CD4-positive, alpha-beta T cell treated with Interleukin-17A for 1 hour (primary cell): Measurements from ENCODE around the gene CPA1.

Experiments used
- DNase-seq: peaks from one replicate; pipeline ENCODE4 v3.0.0-alpha.2; 2020

Gene CPA1

DNA sequence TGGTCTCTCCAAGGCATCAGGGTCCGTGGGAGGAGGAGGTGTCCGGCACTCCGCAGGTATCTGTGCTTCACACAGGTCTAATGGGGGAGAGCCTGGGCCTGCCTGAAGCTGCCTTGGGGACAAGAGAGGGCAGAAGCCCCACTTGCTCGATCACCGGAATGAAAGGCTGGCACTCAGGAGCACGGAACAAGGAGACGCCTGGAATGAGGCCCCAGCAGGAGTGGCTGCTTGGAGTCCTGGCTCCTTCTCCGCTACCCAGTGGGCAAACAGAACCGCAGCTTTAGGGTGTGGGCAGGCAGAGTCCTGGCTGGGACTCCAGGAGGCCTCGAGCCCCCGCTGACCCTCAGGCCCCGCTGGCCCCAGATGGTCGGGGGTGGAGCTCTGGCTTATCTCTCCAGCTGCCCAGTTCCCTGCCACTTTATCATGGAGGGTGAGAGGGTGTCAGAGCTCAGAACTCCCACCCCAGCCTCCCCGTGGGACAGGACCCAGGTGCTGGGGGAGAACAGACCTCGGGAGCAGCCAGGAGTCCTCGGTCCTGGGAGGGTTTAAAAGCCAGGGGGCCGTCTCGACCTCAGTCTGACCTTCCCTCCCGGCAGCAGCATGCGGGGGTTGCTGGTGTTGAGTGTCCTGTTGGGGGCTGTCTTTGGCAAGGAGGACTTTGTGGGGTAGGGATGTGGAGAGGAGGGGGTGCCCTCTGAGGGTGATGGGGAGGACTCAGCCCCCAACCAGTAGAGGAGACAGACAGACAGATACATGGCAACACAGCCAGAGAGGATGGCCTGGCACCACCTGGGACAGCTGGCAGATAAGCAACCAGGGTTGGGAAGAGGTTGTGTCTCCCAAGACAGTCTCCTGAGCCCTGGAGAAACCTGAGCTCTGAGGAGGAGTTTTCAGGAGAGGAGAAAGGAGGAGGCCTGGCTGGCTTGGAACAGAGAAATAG lies at the start of gene CPA1:
CPA1 (plus strand) TSS at position 574 of the 940 bp plus-strand sequence; CDS start at position 601, 27 bp downstream.
- no peak for DNase-seq

DNA sequence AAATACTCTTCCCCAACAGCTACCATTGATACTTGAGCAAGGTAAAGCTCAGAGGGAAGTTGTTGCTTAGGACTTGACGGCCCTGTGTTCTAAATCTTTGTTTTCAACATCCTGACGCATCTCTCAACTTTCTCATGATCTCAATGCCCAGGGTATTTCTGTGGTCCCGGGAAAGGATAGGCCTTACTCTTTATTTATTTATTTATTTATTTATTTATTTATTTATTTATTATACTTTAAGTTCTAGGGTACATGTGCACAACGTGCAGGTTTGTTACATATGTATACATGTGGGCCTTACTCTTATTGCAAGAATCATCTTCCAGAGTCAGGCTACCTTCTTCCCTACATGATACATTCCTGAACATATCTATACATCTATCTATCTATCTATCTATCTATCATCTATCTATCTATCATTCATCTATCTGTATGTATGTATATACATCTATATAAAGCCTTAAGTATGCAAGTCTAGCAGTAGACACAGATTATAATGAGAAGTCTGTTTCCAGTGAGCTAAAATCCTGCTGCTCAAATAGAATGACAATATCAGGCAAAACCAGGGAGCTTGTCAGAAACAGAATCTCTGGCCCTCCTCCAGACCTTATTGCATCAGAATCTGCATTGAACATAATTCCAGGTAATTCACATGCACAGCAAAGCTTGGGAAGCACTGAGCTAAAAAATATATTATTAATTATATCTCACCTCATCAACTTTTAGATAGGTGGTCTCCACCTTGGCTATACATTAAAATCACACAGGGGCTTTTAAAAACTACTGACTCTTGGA lies 47.8 kb upstream of the CPA1 start:
- no peak for DNase-seq

DNA sequence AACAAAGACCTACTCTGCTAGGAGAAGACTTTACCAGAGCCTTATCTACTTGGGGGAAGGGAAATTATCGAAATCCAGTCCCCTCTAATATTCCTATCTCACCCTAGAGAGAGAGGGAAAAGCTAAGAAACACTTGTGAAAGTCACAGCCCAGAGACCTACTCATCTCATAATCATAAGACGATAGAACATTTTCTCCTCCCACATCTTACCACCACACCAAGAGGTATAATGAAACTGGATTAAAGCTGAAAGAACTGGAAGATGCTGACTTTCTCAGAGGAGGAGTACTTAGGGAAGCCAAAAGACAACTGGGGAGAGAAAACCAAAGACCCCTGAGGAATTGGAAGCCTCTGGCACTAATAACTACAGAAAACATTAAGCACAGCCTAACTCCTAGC lies 46.5 kb upstream of the CPA1 start:
- no peak for DNase-seq

DNA sequence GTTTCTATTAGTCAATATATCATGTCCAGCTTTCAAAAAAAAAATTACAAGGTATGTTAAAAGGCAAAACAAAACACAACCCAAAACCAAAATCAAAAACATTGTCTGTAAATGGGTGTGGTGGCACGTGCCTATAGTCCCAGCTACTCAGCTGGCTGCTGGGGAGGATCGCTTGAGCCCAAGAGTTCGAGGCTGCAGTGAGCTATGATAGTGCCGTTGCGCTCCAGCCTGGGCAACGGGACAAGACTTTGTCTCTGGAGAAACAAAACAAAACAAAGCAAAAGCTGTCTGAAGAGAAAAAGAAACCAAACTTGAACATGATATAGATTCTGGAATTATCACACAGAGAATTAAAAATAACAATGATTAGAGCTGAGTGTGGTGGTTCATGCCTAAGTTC lies 46.0 kb upstream of the CPA1 start:
- DNase-seq: no peak

- DNase-seq: no peak
Observed at GRCh38 chr7:130337410-130337971, 42.8 kb upstream of the CPA1 start.

DNA sequence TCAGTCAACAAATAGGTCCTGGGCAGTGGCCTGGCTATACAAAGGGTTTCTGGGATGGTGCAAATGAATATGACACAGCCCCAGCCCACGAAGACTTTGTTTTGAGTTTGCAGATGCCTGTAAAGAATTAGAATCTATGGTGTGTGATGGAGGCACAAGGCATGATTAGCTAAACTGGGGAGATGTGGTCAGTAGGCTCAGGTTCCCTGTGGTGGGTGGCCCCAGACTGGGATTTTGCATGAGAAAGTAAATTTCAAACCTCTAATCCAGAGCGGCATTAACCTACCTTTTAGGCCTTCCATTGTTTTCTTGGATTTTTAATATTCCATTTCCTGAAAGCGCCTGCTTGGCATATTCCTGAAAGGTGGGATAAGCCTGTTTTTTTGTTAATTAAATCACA lies 42.1 kb upstream of the CPA1 start:
- no peak for DNase-seq

DNA sequence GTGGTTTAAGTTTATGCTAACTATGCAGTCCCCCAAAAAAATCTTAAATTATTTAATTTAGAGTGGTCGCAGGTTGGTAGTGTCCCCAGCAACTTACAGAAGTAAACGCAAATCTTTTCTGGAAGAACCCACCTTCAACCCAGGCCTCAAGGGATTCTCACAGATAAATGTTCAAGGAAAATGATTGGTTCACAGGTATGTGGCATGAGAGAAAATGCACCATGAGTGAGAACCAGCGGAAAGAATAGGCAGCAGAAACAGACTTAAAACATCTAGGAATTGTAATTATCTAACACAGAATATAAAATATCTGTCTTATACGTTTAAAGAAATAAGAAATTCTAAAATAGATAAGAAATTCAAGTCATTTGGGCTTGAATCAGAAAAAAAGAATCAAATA lies 38.4 kb upstream of the CPA1 start:
- no peak for DNase-seq

GRCh38 chr7:130342701-130343380 lies 37.5 kb upstream of the CPA1 start:
- DNase-seq: no peak

- no peak for DNase-seq
Observed at GRCh38 chr7:130344271-130344866, 35.9 kb upstream of the CPA1 start, which contains the start of gene CPA5. CPA5 (plus strand) TSS chr7:130344816; CDS start chr7:130346486, 1,670 bp downstream.

DNA sequence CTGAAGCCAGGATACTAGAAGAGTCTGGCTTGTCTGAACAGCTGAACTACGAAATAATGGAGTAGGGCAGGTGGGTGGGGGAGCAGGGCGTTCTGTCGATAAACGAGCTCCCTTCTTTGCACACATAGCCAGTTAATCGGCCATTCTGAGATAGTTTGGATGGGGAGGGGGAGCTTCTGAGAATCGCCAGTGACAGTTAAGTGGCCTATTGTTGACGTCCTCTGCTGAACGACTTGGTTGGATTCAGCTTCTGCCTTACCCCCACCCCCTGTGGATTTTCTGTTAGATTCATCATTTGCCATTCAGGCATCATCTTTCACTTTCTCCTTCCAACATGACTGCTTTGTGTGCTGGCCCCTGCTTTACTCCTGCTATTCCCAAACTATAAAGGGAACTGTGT lies 35.2 kb upstream of the CPA1 start:
- no peak for DNase-seq

GRCh38 chr7:130345725-130346124 lies 34.6 kb upstream of the CPA1 start:
- DNase-seq: no peak

DNA sequence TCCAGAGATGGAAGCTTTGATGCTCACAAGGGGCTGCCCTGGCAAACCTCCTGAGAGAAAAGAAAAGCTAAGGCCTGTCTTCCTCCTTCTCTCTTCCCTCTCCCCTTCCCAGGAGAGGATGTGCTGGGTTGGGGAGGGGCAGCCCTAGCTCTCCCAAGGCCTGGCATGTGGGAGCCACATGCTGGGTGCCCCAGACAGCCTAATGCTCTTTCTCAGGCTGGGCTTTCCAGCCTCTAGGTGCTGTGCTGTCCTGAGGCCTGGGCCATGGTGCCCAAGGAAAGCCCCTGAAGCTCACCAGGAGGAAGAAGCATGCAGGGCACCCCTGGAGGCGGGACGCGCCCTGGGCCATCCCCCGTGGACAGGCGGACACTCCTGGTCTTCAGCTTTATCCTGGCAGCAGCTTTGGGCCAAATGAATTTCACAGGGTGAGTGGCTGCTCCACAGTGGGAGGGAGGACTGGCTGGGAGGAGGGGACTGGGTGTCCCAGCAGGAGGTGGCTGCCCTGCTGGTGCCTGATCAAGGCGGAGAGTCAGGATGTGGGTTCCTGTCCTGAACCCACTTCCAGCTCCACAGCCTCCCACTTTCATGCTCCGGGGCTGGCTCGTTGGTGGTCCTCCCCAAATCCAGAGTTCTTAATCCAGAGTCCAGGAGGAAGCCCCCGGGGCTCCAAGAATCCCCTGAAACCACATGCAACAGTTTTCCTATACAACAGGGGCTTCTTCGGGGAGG lies 34.0 kb upstream of the CPA1 start:
- DNase-seq: no peak

GRCh38 chr7:130346941-130347340 lies 33.4 kb upstream of the CPA1 start:
- no peak for DNase-seq

DNA sequence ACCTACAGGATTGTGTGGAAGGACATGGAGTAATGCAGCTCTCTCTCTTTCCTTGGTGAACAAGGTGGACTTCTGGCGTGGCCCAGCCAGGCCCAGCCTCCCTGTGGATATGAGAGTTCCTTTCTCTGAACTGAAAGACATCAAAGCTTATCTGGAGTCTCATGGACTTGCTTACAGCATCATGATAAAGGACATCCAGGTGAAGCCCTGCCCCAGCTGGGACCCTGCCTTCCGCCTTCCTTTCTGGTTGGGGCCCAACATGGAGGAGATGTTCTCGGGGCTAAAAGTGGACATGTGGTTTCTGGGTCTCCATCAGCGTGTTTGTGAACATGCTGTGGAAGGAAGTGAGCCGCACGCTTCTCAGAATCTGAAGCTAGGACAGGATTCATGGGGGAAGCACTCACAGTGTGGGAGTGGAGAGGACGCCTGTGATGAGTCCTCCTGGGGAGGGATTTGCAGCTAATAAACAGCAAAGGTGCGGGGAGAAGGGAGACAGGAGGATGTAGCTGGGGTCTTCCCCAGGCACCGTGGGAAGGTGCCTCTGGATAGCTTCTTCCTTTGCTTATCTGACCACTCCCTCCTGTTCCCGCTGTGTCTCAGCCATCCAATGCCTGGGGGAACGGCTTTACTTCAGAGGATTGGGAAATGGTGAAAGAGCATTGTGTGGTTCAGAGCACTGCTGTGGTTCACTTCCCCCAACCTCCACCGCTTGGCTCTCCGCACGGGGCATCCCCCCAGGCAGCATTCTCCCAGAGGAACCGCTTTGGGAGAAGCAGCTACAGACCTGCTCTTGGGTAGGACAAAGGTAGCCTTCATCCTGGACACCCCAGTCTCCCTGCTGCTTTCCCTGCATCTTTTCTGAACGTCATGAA lies 30.1 kb upstream of the CPA1 start:
- no peak for DNase-seq

DNA sequence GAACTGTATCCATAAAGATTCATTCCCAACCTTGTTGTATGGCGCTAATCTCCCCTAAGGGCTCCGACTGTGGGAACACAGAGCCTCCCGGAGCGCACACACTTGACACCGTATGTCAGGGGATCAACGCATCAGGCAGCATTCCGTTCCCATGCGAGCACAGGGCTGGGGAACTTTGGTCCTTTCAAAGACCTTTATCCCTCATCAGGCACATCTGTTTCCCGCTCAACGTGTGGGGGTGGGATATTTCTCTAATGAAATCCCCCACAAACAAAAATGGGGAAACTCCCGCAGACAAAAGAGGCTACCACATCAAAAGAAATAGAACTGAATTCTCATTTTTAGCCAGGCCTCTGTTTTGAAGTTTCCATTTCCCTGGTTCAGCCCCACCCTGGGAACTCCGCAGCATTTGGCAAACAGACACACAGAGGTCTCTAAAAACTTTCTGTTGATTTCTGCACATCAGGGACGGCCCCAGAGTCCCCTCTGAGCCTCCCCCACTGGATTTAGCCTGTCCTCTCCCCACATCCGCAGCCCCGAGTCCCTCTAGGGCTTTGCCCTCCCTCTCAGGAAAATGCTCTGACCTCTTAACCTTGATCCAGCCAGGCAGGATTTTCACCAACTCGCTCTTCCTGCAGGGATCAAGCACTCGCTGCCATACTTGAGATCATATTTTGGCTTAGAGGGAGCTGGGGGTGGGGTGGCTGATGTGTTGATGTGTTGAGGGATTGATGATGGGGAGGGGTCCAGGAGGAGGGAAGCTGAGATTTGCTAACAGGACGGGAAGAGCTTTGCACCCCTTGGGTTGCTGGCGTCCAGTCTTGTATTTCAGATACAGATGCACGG lies 29.1 kb upstream of the CPA1 start:
- DNase-seq: no peak

DNA sequence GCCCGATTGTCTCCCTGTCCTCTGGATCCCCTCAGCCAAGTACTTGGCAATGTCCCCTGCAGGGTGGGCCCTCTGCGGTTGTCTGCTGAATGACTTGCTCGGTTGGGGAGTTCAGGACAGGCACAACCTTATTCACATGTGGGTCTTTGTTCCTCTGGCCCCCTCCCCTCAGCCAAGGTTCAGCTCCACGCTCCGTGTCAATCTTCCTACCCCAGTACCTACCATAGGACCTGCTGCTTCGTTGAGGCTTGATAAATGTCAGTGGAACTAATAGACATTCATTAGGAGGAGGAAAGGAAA lies 28.6 kb upstream of the CPA1 start:
- DNase-seq: no peak

GRCh38 chr7:130352194-130353074 lies 27.9 kb upstream of the CPA1 start:
- DNase-seq: no peak

DNA sequence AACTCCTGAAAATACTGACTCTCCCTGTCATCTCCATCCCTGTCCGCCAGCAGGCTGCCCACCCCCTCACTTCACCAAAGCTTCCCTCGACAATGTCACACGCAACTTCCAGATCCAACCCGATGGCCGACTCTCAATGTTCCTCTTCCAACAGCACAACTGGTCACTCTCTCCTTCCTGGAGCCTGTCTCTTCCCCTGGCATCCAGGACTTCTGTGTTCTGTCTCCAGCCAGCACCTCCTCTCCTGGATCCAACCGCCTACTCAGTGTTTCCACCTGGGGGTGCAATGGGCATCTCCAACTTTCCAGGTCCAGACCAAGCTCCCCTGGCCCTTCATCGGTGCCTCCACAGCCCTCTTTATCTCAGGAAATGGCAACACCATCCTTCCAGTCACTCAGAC lies 27.1 kb upstream of the CPA1 start:
- no peak for DNase-seq
